DMS 273 treated with DMSO at 0.1 percent for 48 hours (cell line): ENCODE results near the gene BUB1B.
"Not testable (repeated sequence)": the region's sequence is repeated elsewhere in the genome, so short reads cannot be mapped to it uniquely, and the experiment has no call there.

Source experiments
- DNase-seq: peaks from one replicate; lab custom pipeline; 2025; lab: John Stamatoyannopoulos, UW

The BUB1B gene

GRCh38 chr15:40160689-40161688, at the start of gene BUB1B:
TSS of gene BUB1B (plus strand) at chr15:40161069. CDS start at chr15:40161221, 152 bp downstream.
- peak; percentile 82 for DNase-seq

DNA sequence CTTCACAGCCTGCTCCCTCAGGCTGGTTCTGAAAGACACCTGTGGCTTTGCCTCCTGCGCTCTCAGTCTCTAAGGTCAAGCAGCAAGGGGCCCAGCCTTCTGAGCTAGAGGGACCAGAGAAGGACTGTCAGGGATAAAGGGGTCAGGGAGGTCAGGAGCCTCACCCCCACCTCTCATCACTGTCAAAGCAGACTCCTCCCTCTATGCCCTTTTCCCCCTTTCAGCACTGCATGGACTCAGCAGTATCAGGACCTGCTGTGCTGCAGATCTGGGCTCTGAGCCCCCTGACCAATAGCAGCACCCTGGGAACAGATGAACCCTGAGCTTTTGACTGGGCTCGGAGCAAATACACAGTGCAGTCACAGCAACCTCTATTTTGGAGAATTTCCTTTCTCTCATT, 49.0 kb upstream of the BUB1B start:
- no peak for DNase-seq

DNA sequence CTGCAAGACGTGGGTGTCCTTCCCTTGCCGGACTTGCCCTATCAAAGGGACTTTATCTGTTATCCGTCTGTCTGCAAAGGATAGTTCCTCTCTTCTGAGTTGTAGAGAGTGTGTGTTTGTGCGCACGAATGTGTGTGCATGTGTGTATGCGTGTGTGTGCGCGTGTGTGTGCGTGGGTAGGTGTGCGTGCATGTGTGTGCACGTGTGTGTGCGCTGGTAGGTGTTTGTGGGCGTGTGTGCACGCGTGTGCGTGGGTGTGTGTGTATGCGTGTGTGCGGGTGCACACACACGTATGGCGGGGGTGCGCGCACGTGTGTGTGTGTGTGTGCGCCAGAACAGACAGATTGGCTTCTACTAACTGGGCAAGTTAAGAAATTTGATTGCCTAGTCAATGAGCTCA, 48.1 kb upstream of the BUB1B start:
- DNase-seq: no peak

- DNase-seq: no peak
These were observed 46.7 kb upstream of the BUB1B start for GRCh38 chr15:40114218-40114617.

- DNase-seq: not testable (repeated sequence)
These were observed 45.8 kb upstream of the BUB1B start for GRCh38 chr15:40115106-40115505.

DNA sequence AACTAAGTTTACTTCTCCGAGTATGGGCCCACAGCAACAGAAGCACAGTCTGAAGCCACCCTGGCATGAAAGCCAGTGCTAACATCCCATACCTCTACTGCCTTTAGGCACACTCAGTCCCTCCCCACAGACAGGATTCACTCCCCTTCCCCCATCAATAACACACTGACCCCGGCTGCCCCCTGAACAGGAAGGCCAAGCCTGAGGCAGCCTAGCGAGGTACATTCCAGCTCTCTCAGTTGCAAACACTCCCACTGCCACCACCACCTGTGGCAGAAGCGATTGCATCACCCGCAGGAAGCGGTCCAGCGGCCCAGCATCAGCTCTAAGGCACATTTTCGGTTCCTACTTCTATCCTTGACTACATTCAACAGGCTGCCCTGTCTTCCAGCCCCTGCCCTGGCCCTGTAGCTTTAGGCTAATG, 45.2 kb upstream of the BUB1B start:
- no peak for DNase-seq

GRCh38 chr15:40118473-40118872, 42.4 kb upstream of the BUB1B start:
- DNase-seq: no peak

GRCh38 chr15:40121911-40122638, 38.8 kb upstream of the BUB1B start:
- no peak for DNase-seq

DNA sequence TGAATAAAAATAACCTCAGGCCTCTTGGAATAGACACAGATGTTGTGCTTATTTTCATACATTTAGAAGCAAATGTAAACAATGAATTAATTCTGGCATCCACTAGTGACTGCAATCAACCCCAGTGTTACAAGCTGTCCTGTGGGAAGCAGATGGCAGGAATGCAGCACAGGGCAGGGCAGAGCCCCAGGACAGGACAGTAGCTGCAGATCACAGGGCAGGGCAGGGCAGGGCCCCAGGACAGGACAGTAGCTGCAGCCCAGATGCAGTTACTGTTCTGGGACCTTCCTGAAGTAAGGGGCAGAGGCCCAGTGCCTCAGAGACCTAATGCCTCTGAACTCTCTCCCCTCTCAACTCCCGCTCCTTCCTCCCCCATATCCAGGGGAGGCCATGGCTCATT, 37.9 kb upstream of the BUB1B start:
- DNase-seq: not testable (repeated sequence)

DNA sequence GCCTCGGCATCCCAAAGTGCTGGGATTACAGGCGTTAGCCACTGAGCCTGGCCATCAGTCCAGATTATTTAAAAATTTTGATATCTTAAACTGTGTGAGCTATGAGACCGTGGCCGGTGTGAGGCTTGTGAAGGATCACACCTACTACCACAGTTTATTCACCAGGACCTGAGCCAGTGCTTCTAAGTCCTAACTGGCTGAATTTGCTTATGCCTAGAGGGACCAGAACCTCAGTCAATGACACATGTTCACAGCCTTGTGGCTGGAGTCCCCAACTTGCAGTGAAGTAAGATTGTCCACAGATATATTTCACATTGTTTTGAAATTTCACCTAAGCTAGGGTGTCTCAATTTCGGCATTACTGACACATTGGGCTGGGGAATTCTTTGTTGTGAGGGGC, 37.0 kb upstream of the BUB1B start:
- not testable (repeated sequence) for DNase-seq

DNA sequence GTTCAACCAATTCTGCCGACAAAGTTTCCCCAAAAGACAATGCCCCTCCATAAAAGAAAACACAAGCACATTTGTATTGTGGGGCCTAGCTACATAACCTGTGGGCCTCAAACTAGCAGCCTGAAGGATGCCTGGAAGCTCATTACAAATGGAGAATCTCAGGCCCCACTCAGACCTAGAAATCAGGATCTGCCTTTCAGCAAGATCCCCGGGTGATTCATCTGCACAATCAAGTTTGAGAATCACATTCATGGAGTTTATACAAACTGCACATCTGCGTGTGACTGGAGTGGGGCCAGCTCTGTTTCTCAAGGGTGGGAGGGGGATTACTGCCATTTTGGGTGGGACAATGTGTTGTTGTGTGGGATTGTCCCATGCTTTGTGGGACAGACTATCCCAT, 36.5 kb upstream of the BUB1B start:
- not testable (repeated sequence) for DNase-seq

DNA sequence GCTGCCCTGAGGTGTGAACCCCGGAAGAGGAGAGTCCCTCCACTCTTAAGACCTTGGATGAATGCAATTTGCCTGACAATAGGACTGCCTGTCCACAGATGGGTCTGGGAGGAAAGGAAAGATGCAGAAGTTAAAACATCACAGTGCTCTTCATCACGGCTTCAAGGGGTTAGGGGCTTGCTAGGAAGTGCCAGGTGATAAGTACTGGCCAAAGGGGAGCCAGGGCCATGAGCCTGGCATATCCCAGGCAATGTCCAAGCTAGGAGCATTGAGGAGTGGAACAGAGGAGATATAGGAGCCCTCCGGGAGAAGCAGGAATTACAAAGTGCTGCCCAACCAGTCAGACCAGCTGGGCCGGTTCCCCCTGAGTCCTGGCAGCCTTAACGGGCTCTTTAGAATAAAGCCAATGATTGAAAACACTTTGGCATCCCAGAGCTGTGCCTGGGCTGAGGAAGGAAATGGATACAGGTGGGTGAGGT, 36.0 kb upstream of the BUB1B start:
- not testable (repeated sequence) for DNase-seq

- DNase-seq: no peak
These were observed 34.9 kb upstream of the BUB1B start for GRCh38 chr15:40125950-40126349.

GRCh38 chr15:40128766-40129660, 31.9 kb upstream of the BUB1B start:
- DNase-seq: no peak

DNA sequence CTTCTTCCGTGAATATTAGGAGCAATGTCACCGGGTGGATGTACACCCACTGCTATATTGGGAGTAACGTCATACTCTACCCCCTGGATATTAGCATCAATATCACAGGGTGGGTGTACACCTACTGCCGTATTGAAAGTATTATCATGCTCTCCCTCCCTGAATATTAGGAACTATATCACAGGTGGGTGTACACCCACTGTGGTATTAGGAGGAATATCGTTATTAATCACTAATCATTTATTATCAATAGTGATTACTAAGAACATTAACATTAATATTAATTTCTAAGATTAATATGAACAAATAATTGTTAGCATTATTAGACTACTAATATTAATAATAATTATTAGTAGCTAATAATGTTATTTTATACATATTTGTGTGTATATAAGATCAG, 30.8 kb upstream of the BUB1B start:
- no peak for DNase-seq

GRCh38 chr15:40130799-40131502, 29.9 kb upstream of the BUB1B start:
- DNase-seq: no peak

GRCh38 chr15:40133544-40133943, 27.3 kb upstream of the BUB1B start:
- DNase-seq: no peak

- DNase-seq: no peak
These were observed 26.0 kb upstream of the BUB1B start for GRCh38 chr15:40134885-40135284.

DNA sequence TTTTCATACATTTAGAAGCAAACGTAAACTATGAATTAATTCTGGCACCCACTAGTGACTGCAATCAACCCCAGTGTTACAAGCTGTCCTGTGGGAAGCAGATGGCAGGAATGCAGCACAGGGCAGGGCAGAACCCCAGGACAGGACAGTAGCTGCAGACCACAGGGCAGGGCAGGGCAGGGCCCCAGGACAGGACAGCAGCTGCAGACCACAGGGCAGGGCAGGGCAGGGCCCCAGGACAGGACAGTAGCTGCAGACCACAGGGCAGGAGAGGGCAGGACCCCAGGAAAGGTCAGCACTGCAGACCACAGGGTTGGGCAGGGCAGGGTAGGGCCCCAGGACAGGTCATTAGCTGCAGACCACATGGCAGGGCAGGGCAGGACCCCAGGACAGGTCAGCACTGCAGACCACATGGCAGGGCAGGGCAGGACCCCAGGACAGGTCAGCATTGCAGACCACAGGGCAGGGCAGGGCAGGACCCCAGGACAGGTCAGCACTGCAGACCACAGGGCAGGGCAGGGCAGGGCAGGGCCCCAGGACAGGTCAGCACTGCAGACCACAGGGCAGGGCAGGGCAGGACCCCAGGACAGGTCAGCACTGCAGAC, 24.9 kb upstream of the BUB1B start:
- not testable (repeated sequence) for DNase-seq

DNA sequence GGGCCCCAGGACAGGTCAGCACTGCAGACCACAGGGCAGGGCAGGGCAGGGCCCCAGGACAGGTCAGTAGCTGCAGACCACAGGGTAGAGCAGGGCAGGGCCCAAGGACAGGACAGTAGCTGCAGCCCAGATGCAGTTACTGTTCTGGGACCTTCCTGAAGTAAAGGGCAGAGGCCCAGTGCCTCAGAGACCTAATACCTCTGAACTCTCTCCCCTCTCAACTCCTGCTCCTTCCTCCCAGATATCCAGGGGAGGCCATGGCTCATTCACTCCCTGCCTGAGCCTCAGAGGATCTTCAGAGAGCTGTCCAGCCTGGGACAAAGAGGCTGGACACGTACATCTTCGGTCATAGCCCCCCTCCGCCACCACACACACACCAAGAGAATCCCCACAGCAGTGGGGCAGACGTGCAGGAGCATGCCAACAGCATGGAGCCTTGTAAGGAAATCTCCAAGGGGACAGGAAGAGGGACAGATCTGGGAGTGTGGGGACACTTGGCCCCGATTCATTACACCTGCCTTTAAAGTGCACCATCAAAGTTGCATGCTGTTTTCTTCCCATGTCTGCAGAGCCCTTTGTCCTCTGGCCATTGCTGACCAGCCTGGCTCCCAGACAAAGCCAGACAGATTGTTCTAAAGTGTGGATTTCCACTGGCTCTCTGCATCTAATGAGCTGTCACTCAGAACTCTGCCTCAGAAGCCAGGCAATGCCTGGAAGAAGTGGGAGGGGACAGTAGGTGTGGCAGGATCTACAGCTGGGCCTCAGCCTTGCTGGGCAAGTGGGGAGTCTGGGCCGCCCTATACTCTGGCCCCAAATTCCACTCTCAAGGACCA, 24.2 kb upstream of the BUB1B start:
- no peak for DNase-seq
